Chondrocyte (in vitro differentiated cells): Measurements from ENCODE around the gene JARID2. TPM values are rescaled to one million over a fixed set of nuclear protein-coding genes. Genes with fewer than 3 reads are reported as not detected.

ENCODE experiments used
- DNase-seq: peaks from one replicate; pipeline ENCODE4 v3.0.0; 2021; ENCODE audit warnings: mixed read lengths, low spot score
- H3K27ac Mint-ChIP-seq: one replicate; pipeline ENCODE4 v1.8.0; 2021; ENCODE audit warnings: mild to moderate bottlenecking, moderate library complexity, mixed read lengths; ENCODE audit not compliant: unreplicated experiment
- H3K27me3 Mint-ChIP-seq: 2 replicates; pipeline ENCODE4 v1.8.0; 2021; ENCODE audit warnings: low read depth, mixed read lengths
- H3K36me3 Mint-ChIP-seq: 2 replicates; pipeline ENCODE4 v1.8.0; 2021; ENCODE audit warnings: low read depth, mixed read lengths
- H3K4me1 Mint-ChIP-seq: 2 replicates; pipeline ENCODE4 v1.8.0; 2021; ENCODE audit warnings: low read depth, mild to moderate bottlenecking, mixed read lengths
- H3K4me3 Mint-ChIP-seq: one replicate; pipeline ENCODE4 v1.8.0; 2021; ENCODE audit warnings: mild to moderate bottlenecking, moderate library complexity, mixed read lengths; ENCODE audit not compliant: unreplicated experiment
- H3K9me3 Mint-ChIP-seq: 2 replicates; pipeline ENCODE4 v1.8.0; 2021; ENCODE audit warnings: low read depth, mixed read lengths
- CTCF ChIP-seq: fragments of 200-600 bp; sonication (generic); IDR thresholded peaks from 2 replicates; pipeline ENCODE4 v1.5.0; 2021; ENCODE audit warnings: antibody characterized with exemption, mild to moderate bottlenecking, moderate library complexity
- total RNA-seq: library from RNA; stranded (reverse); gene quantifications from 3 replicates; pipeline ENCODE4 v1.2.1, GENCODE V29; 2021

JARID2 gene
- total RNA-seq, 1 donor from 2014 or later = 9.9 TPM

DNA sequence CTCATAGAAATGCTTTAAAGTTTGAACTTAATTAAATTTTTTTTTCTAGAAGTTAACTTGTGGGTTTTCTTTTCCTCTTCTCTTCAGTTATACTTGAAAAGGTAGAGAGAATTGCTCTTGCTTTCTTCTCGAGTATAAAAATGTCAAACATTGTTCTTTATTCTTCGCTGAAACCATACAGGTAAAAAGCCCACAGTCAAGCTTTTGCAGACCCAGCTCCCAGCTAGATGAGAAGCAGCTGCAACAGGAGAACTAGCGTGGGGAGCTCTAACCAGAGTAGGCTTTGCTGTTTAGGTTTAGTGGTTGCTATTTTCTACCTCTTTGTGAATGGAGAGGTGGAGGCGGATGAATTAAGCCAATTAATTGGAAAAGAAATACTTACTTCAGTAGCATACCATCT, 102.7 kb downstream of the JARID2 start:
- no peaks in the 10 kb centered on the region for H3K9me3 Mint-ChIP-seq
- no peak for DNase-seq
- peaks cover 40% of the 10 kb centered on the region for H3K4me1 Mint-ChIP-seq
- H3K27me3 Mint-ChIP-seq = no peaks in the 10 kb centered on the region
- TF ChIP-seq CTCF = no peak
- no peak overlapping the region for H3K27ac Mint-ChIP-seq
- no peaks in the 10 kb centered on the region for H3K36me3 Mint-ChIP-seq
- no peak overlapping the region for H3K4me3 Mint-ChIP-seq

DNA sequence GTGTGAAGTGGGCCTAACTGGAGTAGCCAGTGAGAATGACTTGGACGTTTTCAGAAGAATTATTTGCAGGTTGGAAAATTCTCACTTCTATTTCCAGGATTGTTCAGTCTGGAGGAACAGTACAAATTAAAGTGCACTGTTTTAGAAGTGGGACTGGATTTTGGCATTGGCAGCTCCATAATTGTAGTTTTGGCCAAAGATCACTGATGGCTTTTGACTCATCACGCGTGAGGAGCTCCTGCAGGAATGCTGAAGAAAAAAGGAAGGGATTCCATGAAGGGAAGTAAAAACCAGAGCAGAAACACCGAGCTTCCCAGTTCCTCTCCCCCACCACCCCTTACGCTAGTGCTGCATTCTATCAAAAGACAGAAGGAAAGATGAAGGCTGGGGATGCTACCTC, 103.5 kb downstream of the JARID2 start:
- TF ChIP-seq CTCF = no peak
- H3K4me1 Mint-ChIP-seq = peaks cover 32% of the 10 kb centered on the region
- no peaks in the 10 kb centered on the region for H3K27me3 Mint-ChIP-seq
- no peak for DNase-seq
- H3K4me3 Mint-ChIP-seq = no peak overlapping the region
- no peaks in the 10 kb centered on the region for H3K36me3 Mint-ChIP-seq
- H3K27ac Mint-ChIP-seq = no peak overlapping the region
- no peaks in the 10 kb centered on the region for H3K9me3 Mint-ChIP-seq

- Mint-ChIP-seq H3K9me3 (no peaks in the 10 kb centered on the region), H3K27ac (no peak overlapping the region), H3K36me3 (no peaks in the 10 kb centered on the region), H3K27me3 (no peaks in the 10 kb centered on the region), H3K4me3 (no peak overlapping the region), H3K4me1 (peaks cover 27% of the 10 kb centered on the region)
- TF ChIP-seq CTCF = no peak
- no peak for DNase-seq
Measured at GRCh38 chr6:15350386-15351083, 104.7 kb downstream of the JARID2 start.

GRCh38 chr6:15351631-15352030, 105.8 kb downstream of the JARID2 start:
- DNase-seq = no peak
- TF ChIP-seq CTCF = no peak
- H3K4me1 Mint-ChIP-seq = peaks cover 37% of the 10 kb centered on the region
- H3K4me3 Mint-ChIP-seq = no peak overlapping the region
- no peaks in the 10 kb centered on the region for H3K36me3 Mint-ChIP-seq
- H3K9me3 Mint-ChIP-seq = no peaks in the 10 kb centered on the region
- H3K27ac Mint-ChIP-seq = peak overlapping the region; percentile 2
- H3K27me3 Mint-ChIP-seq = no peaks in the 10 kb centered on the region

GRCh38 chr6:15352220-15352619, 106.4 kb downstream of the JARID2 start:
- Mint-ChIP-seq H3K4me1 (peaks cover 33% of the 10 kb centered on the region), H3K27ac (peak overlapping the region; percentile 2)
- DNase-seq = no peak

More at GRCh38 chr6:15352220-15352619, 106.4 kb downstream of the JARID2 start:
- no peaks in the 10 kb centered on the region for H3K36me3 Mint-ChIP-seq
- H3K27me3 Mint-ChIP-seq = no peaks in the 10 kb centered on the region
- TF ChIP-seq CTCF = no peak
- no peaks in the 10 kb centered on the region for H3K9me3 Mint-ChIP-seq
- no peak overlapping the region for H3K4me3 Mint-ChIP-seq
